Breast epithelium (tissue), 4 donors: Measurements from ENCODE around the gene ADGRL3. TPM values are rescaled to one million over a fixed set of nuclear protein-coding genes. Genes with fewer than 3 reads are reported as not detected.

Experiments
- DNase-seq, 2 donors: peaks; one replicate each; pipeline ENCODE4 v3.0.0-alpha.2; 2019; ENCODE audit warnings: low spot score in 2 of 2
- H3K27ac ChIP-seq, 2 donors: fragments of 200-600 bp; sonication (generic) in 1 of 2; one replicate each; pipeline ENCODE4 v1.5.1; 2016 to 2019; ENCODE audit warnings: mild to moderate bottlenecking in 1 of 2
- H3K27me3 ChIP-seq, 2 donors: fragments of 200-600 bp; sonication (generic) in 1 of 2; one replicate each; pipeline versions ENCODE4 v1.5.1 to v1.6.0; 2017 to 2019; ENCODE audit warnings: control low read depth in 1 of 2, mild to moderate bottlenecking in 1 of 2
- H3K36me3 ChIP-seq: fragments of 200-600 bp; one replicate; pipeline ENCODE4 v1.5.1; 2019
- H3K4me1 ChIP-seq, 2 donors: fragments of 200-600 bp; sonication (generic); one replicate each; pipeline ENCODE4 v1.5.1; 2016 to 2019; ENCODE audit warnings: control low read depth in 1 of 2
- H3K4me3 ChIP-seq, 3 donors: fragments of 200-600 bp; sonication (generic); 1 replicate in 2 of 3; 2 replicates in 1 of 3; pipeline ENCODE4 v1.5.1; 2016 to 2019; ENCODE audit warnings: mild to moderate bottlenecking in 3 of 3, moderate library complexity in 2 of 3
- H3K9me3 ChIP-seq, 2 donors: fragments of 200-600 bp; sonication (generic) in 1 of 2; one replicate each; pipeline ENCODE4 v1.5.1; 2016 to 2019; ENCODE audit warnings: control low read depth in 1 of 2
- CTCF ChIP-seq, 3 donors: fragments of 450-650 bp; IDR thresholded peaks; one replicate each; pipeline ENCODE4 v1.5.1; 2016 to 2017; ENCODE audit warnings: antibody characterized with exemption in 3 of 3, mild to moderate bottlenecking in 3 of 3, moderate library complexity in 3 of 3
- POLR2A ChIP-seq: fragments of 450-650 bp; IDR thresholded peaks from one replicate; pipeline ENCODE4 v1.6.1; 2016; ENCODE audit warnings: antibody characterized with exemption, mild to moderate bottlenecking, moderate library complexity
- POLR2AphosphoS5 ChIP-seq, 3 donors: sonication (generic); formaldehyde crosslinking; IDR thresholded peaks; one replicate each; pipeline ENCODE4 v1.6.1; 2017; ENCODE audit warnings: antibody characterized with exemption in 3 of 3
- intact Hi-C: fragments of 100-400 bp; cut with DNase I; formaldehyde crosslinking; loops from one replicate; pipeline ENCODE4 v1.15.1; 2023; ENCODE audit warnings: low total_unique reads
- total RNA-seq, 3 donors: library from RNA; depleted of rRNA; stranded (reverse); fragments of >200 nt; gene quantifications; one replicate each; pipeline ENCODE4 v1.1.0, GENCODE V29; 2016

ADGRL3 gene
- total RNA-seq, 3 donors from 2014 or later, result 4.2 to 8.2 (median 6.6) TPM

- no peak overlapping the region for H3K4me3 ChIP-seq
- intact Hi-C loops, result no loop called here
- H3K27ac ChIP-seq, result no peak overlapping the region
- H3K27me3 ChIP-seq, result no peaks in the 10 kb centered on the region
- no peaks in the 10 kb centered on the region for H3K4me1 ChIP-seq
- no peak for DNase-seq
- no peaks in the 10 kb centered on the region for H3K9me3 ChIP-seq
- no peak for TF ChIP-seq POLR2A
- no peak for TF ChIP-seq POLR2AphosphoS5 (IDR thresholded peaks at IDR 0.05)
- TF ChIP-seq CTCF (IDR thresholded peaks at IDR 0.05), result no peak
- H3K36me3 ChIP-seq, result no peaks in the 10 kb centered on the region
Measured at GRCh38 chr4:61292322-61292721, 92.2 kb downstream of the ADGRL3 start.

- no peak for DNase-seq
- Histone ChIP-seq H3K36me3 (no peaks in the 10 kb centered on the region), H3K27ac (no peak overlapping the region), H3K4me1 (no peaks in the 10 kb centered on the region), H3K4me3 (no peak overlapping the region), H3K9me3 (no peaks in the 10 kb centered on the region), H3K27me3 (no peaks in the 10 kb centered on the region)
- TF ChIP-seq POLR2A (no peak), POLR2AphosphoS5 (IDR thresholded peaks at IDR 0.05) (no peak), CTCF (IDR thresholded peaks at IDR 0.05) (no peak)
- intact Hi-C loops, result no loop called here
Measured at GRCh38 chr4:61293707-61294400, 93.7 kb downstream of the ADGRL3 start.

GRCh38 chr4:61294936-61295335 lies 94.8 kb downstream of the ADGRL3 start:
- no peaks in the 10 kb centered on the region for H3K9me3 ChIP-seq

GRCh38 chr4:61296144-61296543 lies 96.0 kb downstream of the ADGRL3 start:
- no peak for DNase-seq
- intact Hi-C loops, result no loop called here
- TF ChIP-seq POLR2A, result no peak
- TF ChIP-seq POLR2AphosphoS5 (IDR thresholded peaks at IDR 0.05), result no peak
- TF ChIP-seq CTCF (IDR thresholded peaks at IDR 0.05), result no peak
- Histone ChIP-seq H3K36me3 (no peaks in the 10 kb centered on the region), H3K27ac (no peak overlapping the region), H3K27me3 (no peaks in the 10 kb centered on the region), H3K9me3 (no peaks in the 10 kb centered on the region), H3K4me3 (no peak overlapping the region), H3K4me1 (no peaks in the 10 kb centered on the region)

More at GRCh38 chr4:61294936-61295335, 94.8 kb downstream of the ADGRL3 start:
- H3K4me1 ChIP-seq, result no peaks in the 10 kb centered on the region
- H3K27ac ChIP-seq, result no peak overlapping the region
- H3K27me3 ChIP-seq, result no peaks in the 10 kb centered on the region
- no peaks in the 10 kb centered on the region for H3K36me3 ChIP-seq
- TF ChIP-seq CTCF (IDR thresholded peaks at IDR 0.05) (no peak), POLR2AphosphoS5 (IDR thresholded peaks at IDR 0.05) (no peak), POLR2A (no peak)
- no peak overlapping the region for H3K4me3 ChIP-seq
- intact Hi-C loops, result no loop called here
- DNase-seq, result no peak

GRCh38 chr4:61298178-61298740 lies 98.1 kb downstream of the ADGRL3 start:
- no peak overlapping the region for H3K27ac ChIP-seq
- no peaks in the 10 kb centered on the region for H3K27me3 ChIP-seq
- no peak for DNase-seq
- no peak overlapping the region for H3K4me3 ChIP-seq
- H3K36me3 ChIP-seq, result no peaks in the 10 kb centered on the region
- intact Hi-C loops, result no loop called here
- TF ChIP-seq CTCF (IDR thresholded peaks at IDR 0.05) (no peak), POLR2A (no peak), POLR2AphosphoS5 (IDR thresholded peaks at IDR 0.05) (no peak)
- H3K9me3 ChIP-seq, result no peaks in the 10 kb centered on the region
- no peaks in the 10 kb centered on the region for H3K4me1 ChIP-seq
